Stimulated activated CD4-positive, alpha-beta T cell treated with anti-CD3 and anti-CD28 coated beads, TNF-alpha, amount 100 ng/mL, for 4 hours (primary cell): ENCODE measurements around the gene SKIC8.

Source experiments
- DNase-seq, 3 experiments: peaks; one replicate each; pipeline ENCODE4 v3.0.0-alpha.2; 2020; ENCODE audit warnings: low read depth in 3 of 3

SKIC8 gene

GRCh38 chr15:78322243-78322642, 22.8 kb upstream of the SKIC8 start:
- DNase-seq, result no peak

DNA sequence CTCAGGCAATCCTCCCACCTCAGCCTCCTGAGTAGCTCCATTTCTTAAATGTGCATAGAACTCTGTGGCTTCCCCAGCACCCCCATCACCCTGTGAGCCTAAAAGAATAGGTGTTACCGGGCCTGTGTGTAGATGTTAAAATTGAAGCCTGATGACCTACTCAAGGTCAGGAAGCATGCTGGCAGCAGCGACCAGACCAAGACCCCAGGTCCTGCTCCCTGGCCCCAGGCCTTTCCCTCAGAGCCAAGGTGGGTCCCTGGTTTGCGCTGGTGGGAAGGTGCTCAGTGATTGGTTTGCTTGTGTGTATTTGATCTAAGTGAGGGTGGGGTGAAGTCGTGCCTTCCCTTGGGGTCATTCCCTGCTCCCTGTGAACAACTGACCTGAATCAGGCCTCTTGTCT, 22.4 kb upstream of the SKIC8 start:
- no peak for DNase-seq

DNA sequence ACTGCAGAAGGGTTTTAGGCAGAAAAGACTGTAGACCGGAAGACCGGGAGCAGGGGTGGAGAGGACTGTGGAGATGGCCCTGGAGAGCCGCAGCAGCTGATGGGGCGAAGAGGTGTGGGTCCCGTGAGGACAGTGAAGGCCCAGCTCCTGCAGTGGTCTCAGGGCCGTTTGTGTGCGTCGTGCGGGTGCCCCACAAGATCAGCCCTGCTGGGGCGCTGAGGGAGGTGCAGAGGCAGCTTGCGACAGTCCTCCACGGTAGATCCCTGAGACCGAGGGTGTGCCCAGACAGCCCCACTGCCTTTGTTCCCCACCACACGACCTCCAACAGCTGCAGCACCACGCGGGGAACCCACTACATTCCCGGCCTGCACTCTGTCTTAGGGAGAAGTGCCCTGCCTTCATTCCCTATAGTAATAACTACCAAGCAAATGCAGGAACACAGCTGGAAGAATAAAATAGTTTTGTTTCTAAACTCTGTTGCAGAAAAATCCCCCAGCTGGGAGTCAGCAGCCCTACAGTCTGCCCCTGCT, 21.7 kb upstream of the SKIC8 start:
- no peak for DNase-seq

- no peak for DNase-seq
These were observed 20.8 kb upstream of the SKIC8 start for GRCh38 chr15:78320183-78320582.

DNA sequence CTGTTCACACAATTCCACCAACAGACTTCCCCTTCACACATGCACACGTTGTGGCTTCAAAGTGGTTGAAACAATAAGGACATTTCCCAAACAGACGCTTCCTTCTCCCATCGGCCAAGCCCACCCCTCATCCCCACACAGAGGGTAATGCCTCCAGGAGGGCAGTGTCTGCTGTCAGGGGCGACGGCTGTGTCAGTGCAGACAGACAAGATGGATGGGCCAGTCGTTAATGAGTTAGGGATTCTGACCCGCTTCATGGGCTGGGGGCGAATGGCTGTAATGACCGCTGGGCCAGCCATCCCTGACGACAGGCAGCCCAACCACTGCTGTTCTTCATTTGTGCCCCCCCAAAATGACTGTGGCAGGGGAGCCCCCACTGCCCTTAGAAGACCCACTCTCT, 20.2 kb upstream of the SKIC8 start:
- no peak for DNase-seq

DNA sequence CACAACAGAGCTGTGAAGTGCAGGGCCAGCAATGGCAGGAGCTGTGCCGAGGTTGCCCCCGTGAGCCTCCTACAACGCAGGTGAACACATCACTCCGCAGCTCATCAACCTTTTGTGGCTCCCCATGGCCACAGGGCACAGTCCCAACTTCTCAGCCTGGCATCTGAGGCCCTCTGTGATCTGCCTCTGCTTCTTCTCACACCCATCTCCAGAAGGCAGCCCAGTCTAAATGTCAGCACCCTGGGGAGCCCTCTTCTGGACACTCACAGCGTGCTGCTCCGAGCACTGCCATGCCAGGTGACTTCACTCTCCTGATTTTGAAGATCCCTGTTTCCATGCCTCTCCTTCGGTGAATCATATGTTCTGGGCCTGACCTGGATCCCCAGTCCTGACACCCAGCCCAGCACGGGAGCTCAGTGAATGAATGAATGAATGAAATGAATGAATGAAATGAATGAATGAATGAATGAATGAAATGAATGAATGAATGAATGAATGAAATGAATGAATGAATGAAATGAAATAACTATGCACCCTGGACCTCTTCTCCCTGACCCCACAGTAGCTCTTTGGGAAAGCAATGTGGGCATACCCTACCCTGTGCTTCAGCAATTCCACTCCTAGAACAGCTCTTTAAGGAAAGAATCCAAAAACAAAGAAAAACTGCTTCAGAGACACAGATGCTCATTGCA, 17.9 kb upstream of the SKIC8 start:
- DNase-seq, result no peak

GRCh38 chr15:78316283-78317083, 17.1 kb upstream of the SKIC8 start:
- DNase-seq, result no peak

GRCh38 chr15:78315686-78316282, 16.4 kb upstream of the SKIC8 start:
- DNase-seq, result no peak

GRCh38 chr15:78314181-78314581, 14.8 kb upstream of the SKIC8 start:
- no peak for DNase-seq

- no peak for DNase-seq
These were observed 14.0 kb upstream of the SKIC8 start for GRCh38 chr15:78313383-78313782.

DNA sequence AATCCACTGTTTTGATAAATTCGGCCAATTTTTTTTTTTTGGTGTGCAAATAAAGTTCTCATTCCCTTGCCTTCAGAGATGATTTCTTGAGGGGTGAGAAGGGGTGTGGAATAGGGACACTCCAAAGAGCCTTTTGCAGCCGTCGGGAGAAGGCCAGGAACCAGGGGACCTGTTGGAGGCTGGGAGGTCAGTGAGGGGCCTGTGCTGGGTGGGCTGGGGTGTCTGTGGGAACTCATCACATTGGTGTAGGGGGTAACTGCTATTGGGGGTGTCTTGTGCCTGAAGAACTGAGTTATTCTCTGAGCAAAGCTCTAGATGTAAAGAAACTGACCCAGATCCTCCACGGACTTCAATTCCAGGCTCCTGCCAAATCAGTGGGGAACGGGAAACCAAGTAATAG, 13.5 kb upstream of the SKIC8 start:
- DNase-seq, result no peak

- DNase-seq, result no peak
These were observed 13.1 kb upstream of the SKIC8 start for GRCh38 chr15:78312536-78312935.

- no peak for DNase-seq
These were observed 11.9 kb upstream of the SKIC8 start for GRCh38 chr15:78311292-78311691.

GRCh38 chr15:78308422-78309032, 9.1 kb upstream of the SKIC8 start:
- peak in 1 of 3 experiments; percentile 6 for DNase-seq

GRCh38 chr15:78307976-78308375, 8.6 kb upstream of the SKIC8 start:
- DNase-seq, result no peak

GRCh38 chr15:78306176-78306774, 6.9 kb upstream of the SKIC8 start:
- no peak for DNase-seq

DNA sequence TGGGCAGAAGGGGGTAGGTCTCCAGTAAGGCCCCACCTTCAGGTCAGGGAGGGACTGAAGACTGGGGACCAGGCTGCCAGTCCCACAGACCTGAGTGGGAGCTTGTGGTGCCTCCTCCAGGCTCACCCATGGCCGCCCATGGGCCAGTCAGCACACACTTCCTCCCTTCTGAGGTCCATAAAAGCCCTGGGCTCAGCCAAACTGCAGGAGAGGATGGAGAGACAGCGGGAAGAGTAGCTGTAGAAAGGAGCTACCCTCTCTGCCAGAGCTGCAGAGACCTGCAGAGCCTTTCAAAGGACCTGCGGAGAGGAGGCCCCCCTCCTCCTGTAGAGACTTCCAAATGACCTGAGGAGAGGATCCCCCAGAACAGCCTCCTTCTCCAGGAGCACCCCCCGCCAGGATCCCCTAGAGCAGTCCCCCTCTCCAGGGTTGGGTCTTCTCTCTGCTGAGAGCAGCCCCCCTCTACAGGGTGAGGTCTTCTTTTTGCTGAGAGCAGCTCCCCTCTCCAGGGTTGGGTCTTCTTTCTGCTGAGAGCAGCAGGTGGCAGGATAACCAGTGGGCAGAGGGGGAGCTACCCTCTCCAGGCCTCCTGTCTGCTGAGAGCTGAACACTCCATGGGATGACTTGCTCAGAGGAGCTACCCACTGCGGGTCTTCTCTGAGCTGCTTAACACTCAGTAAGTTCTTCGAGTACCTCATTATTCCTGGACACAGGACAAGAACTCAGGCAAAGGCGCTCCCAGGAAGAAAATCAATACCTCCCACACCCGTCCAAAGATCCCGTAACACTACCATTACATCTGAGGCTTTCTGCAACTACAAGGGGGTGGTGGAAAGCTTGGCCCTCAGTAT, 5.0 kb upstream of the SKIC8 start:
- DNase-seq, result no peak

- DNase-seq, result no peak
These were observed 3.3 kb upstream of the SKIC8 start for GRCh38 chr15:78302579-78303312.

GRCh38 chr15:78301828-78302227, 2.4 kb upstream of the SKIC8 start:
- DNase-seq, result no peak

GRCh38 chr15:78301326-78301725, 1.9 kb upstream of the SKIC8 start:
- no peak for DNase-seq
